Measurements from ENCODE around the gene MAOB.

GRCh38 chrX:43847352-43847751, 34.9 kb downstream of the MAOB start:
- no peak for TF ChIP-seq POLR2A (IDR thresholded peaks at IDR 0.05; ENCODE audit: low read depth, low read length)
- no peak for TF ChIP-seq POLR2AphosphoS5 (IDR thresholded peaks at IDR 0.05; ENCODE audit: low read depth, low read length)
- no peak for TF ChIP-seq TAF1 (IDR thresholded peaks at IDR 0.05; ENCODE audit: borderline replicate concordance, low read depth, low read length)

Measured in GM12892 (cell line).